K562 (cell line): ENCODE results near the gene UGT1A3.

ENCODE experiments used
- CREB1 ChIP-seq, 2 experiments: sonication (generic) in 1 of 2; formaldehyde crosslinking in 1 of 2; IDR thresholded peaks; 2 replicates each; pipeline versions ENCODE4 v1.6.1 to v1.8.0; 2012 to 2022; ENCODE audit warnings: inconsistent platforms in 1 of 2, mild to moderate bottlenecking in 1 of 2, missing genetic modification reagents in 1 of 2, moderate library complexity in 1 of 2
- EP300 ChIP-seq: IDR thresholded peaks from 2 replicates; pipeline ENCODE4 v1.6.1; 2012; ENCODE audit warnings: low read length, improper control_type of control experiment
- MTA2 ChIP-seq: fragments of 450-650 bp; IDR thresholded peaks from 2 replicates; pipeline ENCODE4 v1.6.1; 2016; ENCODE audit warnings: low read depth
- TF ChIP-seq, protein P1 (sequence below), 3 experiments: IDR thresholded peaks in 2 of 3; conservative IDR thresholded peaks in 1 of 3; 2 replicates each; pipeline ENCODE4 v1.5.1; 2011 to 2012; ENCODE audit warnings: low read length in 3 of 3, mild to moderate bottlenecking in 3 of 3, control low read depth in 2 of 3, improper control_type of control experiment in 1 of 3, inconsistent platforms in 1 of 3, low read depth in 1 of 3, mixed read lengths in 1 of 3, moderate library complexity in 1 of 3; ENCODE audit not compliant: insufficient read depth in 2 of 3
- TF ChIP-seq, protein P2 (sequence below): sonication (generic); formaldehyde crosslinking; IDR thresholded peaks from 2 replicates; pipeline ENCODE4 v1.8.0; 2022; ENCODE audit warnings: missing genetic modification reagents, mild to moderate bottlenecking, moderate library complexity, borderline replicate concordance

DNA sequence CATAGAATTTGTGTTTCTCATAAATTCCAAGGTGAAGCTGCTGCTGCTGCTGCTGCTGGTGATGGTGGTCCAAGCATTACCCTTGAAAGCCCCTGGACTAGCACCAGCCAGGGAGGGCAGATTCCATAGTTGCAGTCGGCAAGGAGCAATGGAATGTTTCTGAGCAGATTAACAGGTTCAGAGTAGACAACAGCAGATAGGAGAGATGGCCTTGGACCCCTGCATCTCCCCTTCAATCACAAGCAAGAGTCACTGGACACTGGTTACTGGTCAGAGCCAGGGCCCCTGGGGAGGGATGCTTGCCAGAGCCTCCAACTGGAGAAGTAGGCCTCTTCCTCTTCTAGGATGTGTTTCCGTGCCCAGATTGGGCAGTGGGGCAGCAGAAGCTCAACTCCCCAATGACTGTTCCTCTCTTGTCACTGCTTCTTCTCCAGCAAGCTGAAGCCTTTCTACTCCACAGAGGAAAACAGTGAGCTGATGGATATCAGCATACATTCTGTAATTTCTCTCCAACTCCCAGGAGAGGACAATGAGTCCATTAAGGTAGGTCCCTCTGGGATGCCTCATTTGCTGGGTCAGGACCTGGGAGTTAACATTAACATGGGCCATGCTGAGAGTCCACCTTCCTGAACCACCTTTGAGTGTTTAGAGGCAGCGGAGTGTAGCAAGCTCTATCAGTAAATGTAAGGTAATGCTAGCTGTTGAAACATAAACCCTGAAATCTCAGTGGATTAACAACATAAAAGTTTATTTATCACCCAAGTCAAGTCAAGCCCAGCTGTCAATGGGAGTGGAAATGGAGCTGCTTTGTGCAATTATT is 84.6 kb downstream of the UGT1A3 start:
- TF ChIP-seq, protein P1, sequence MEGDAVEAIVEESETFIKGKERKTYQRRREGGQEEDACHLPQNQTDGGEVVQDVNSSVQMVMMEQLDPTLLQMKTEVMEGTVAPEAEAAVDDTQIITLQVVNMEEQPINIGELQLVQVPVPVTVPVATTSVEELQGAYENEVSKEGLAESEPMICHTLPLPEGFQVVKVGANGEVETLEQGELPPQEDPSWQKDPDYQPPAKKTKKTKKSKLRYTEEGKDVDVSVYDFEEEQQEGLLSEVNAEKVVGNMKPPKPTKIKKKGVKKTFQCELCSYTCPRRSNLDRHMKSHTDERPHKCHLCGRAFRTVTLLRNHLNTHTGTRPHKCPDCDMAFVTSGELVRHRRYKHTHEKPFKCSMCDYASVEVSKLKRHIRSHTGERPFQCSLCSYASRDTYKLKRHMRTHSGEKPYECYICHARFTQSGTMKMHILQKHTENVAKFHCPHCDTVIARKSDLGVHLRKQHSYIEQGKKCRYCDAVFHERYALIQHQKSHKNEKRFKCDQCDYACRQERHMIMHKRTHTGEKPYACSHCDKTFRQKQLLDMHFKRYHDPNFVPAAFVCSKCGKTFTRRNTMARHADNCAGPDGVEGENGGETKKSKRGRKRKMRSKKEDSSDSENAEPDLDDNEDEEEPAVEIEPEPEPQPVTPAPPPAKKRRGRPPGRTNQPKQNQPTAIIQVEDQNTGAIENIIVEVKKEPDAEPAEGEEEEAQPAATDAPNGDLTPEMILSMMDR (IDR thresholded peaks at IDR 0.05 in 2 of 3, conservative IDR thresholded peaks at IDR 0.05 in 1 of 3; ENCODE audit: insufficient read depth in 2 of 3, low read depth in 1 of 3, low read length in 3 of 3) = no peak
- TF ChIP-seq MTA2 (no peak), CREB1 (IDR thresholded peaks at IDR 0.05) (no peak), CREB1 (CRISPR knock-in tag; IDR thresholded peaks at IDR 0.05) (no peak), EP300 (no peak)
- TF ChIP-seq, protein P2, sequence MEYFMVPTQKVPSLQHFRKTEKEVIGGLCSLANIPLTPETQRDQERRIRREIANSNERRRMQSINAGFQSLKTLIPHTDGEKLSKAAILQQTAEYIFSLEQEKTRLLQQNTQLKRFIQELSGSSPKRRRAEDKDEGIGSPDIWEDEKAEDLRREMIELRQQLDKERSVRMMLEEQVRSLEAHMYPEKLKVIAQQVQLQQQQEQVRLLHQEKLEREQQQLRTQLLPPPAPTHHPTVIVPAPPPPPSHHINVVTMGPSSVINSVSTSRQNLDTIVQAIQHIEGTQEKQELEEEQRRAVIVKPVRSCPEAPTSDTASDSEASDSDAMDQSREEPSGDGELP (CRISPR knock-in tag) = no peak
